Measurements from ENCODE around the gene TRERF1.

Gene TRERF1

GRCh38 chr6:42419490-42420280 is 32.0 kb downstream of the TRERF1 start:
- no peak overlapping the region for H3K27ac ChIP-seq (ENCODE audit: low read depth, low read length)
- H3K27me3 ChIP-seq (ENCODE audit: control insufficient read depth in 1 of 2, insufficient read depth in 2 of 2, low read length in 2 of 2): no peaks in the 10 kb centered on the region
- no peak overlapping the region for H3K4me3 ChIP-seq (ENCODE audit: low read depth in 1 of 2, low read length in 2 of 2)
- no peaks in the 10 kb centered on the region for H3K36me3 ChIP-seq (ENCODE audit: insufficient read depth, low read length)
- H3K4me1 ChIP-seq (ENCODE audit: insufficient read depth, low read length): peaks cover 24% of the 10 kb centered on the region
- no peak overlapping the region for H3K9ac ChIP-seq (ENCODE audit: low read length)
- H3K9me3 ChIP-seq (ENCODE audit: low read length): no peaks in the 10 kb centered on the region

GRCh38 chr6:42418724-42419123 is 33.0 kb downstream of the TRERF1 start:
- H3K9me3 ChIP-seq (ENCODE audit: low read length): no peaks in the 10 kb centered on the region
- H3K4me1 ChIP-seq (ENCODE audit: insufficient read depth, low read length): peaks cover 24% of the 10 kb centered on the region
- H3K36me3 ChIP-seq (ENCODE audit: insufficient read depth, low read length): no peaks in the 10 kb centered on the region
- no peak overlapping the region for H3K27ac ChIP-seq (ENCODE audit: low read depth, low read length)
- no peak overlapping the region for H3K9ac ChIP-seq (ENCODE audit: low read length)
- H3K27me3 ChIP-seq (ENCODE audit: control insufficient read depth in 1 of 2, insufficient read depth in 2 of 2, low read length in 2 of 2): no peaks in the 10 kb centered on the region
- no peak overlapping the region for H3K4me3 ChIP-seq (ENCODE audit: low read depth in 1 of 2, low read length in 2 of 2)

- Histone ChIP-seq H3K4me3 (ENCODE audit: low read depth in 1 of 2, low read length in 2 of 2) (no peak overlapping the region), H3K9me3 (ENCODE audit: low read length) (no peaks in the 10 kb centered on the region), H3K27ac (ENCODE audit: low read depth, low read length) (no peak overlapping the region), H3K27me3 (ENCODE audit: control insufficient read depth in 1 of 2, insufficient read depth in 2 of 2, low read length in 2 of 2) (no peaks in the 10 kb centered on the region), H3K36me3 (ENCODE audit: insufficient read depth, low read length) (no peaks in the 10 kb centered on the region), H3K9ac (ENCODE audit: low read length) (no peak overlapping the region), H3K4me1 (ENCODE audit: insufficient read depth, low read length) (peaks cover 24% of the 10 kb centered on the region)
Observed at GRCh38 chr6:42417641-42418112, 34.0 kb downstream of the TRERF1 start.

GRCh38 chr6:42411406-42411805 is 40.3 kb downstream of the TRERF1 start:
- H3K4me3 ChIP-seq (ENCODE audit: low read depth in 1 of 2, low read length in 2 of 2): no peak overlapping the region
- H3K27ac ChIP-seq (ENCODE audit: low read depth, low read length): no peak overlapping the region
- peaks cover 5% of the 10 kb centered on the region for H3K4me1 ChIP-seq (ENCODE audit: insufficient read depth, low read length)
- H3K27me3 ChIP-seq (ENCODE audit: control insufficient read depth in 1 of 2, insufficient read depth in 2 of 2, low read length in 2 of 2): no peaks in the 10 kb centered on the region
- H3K36me3 ChIP-seq (ENCODE audit: insufficient read depth, low read length): no peaks in the 10 kb centered on the region
- no peaks in the 10 kb centered on the region for H3K9me3 ChIP-seq (ENCODE audit: low read length)
- no peak overlapping the region for H3K9ac ChIP-seq (ENCODE audit: low read length)

- Histone ChIP-seq H3K9me3 (ENCODE audit: low read length) (no peaks in the 10 kb centered on the region), H3K9ac (ENCODE audit: low read length) (no peak overlapping the region), H3K36me3 (ENCODE audit: insufficient read depth, low read length) (no peaks in the 10 kb centered on the region), H3K27ac (ENCODE audit: low read depth, low read length) (no peak overlapping the region), H3K4me3 (ENCODE audit: low read depth in 1 of 2, low read length in 2 of 2) (no peak overlapping the region), H3K27me3 (ENCODE audit: control insufficient read depth in 1 of 2, insufficient read depth in 2 of 2, low read length in 2 of 2) (no peaks in the 10 kb centered on the region), H3K4me1 (ENCODE audit: insufficient read depth, low read length) (peaks cover 5% of the 10 kb centered on the region)
Observed at GRCh38 chr6:42410861-42411260, 40.9 kb downstream of the TRERF1 start.

GRCh38 chr6:42409581-42409980 is 42.1 kb downstream of the TRERF1 start:
- Histone ChIP-seq H3K4me3 (ENCODE audit: low read depth in 1 of 2, low read length in 2 of 2) (no peak overlapping the region), H3K9ac (ENCODE audit: low read length) (no peak overlapping the region), H3K9me3 (ENCODE audit: low read length) (no peaks in the 10 kb centered on the region), H3K36me3 (ENCODE audit: insufficient read depth, low read length) (no peaks in the 10 kb centered on the region), H3K27me3 (ENCODE audit: control insufficient read depth in 1 of 2, insufficient read depth in 2 of 2, low read length in 2 of 2) (no peaks in the 10 kb centered on the region), H3K4me1 (ENCODE audit: insufficient read depth, low read length) (peaks cover 12% of the 10 kb centered on the region), H3K27ac (ENCODE audit: low read depth, low read length) (no peak overlapping the region)

- no peak overlapping the region for H3K4me3 ChIP-seq (ENCODE audit: low read depth in 1 of 2, low read length in 2 of 2)
- H3K27ac ChIP-seq (ENCODE audit: low read depth, low read length): no peak overlapping the region
- H3K27me3 ChIP-seq (ENCODE audit: control insufficient read depth in 1 of 2, insufficient read depth in 2 of 2, low read length in 2 of 2): no peaks in the 10 kb centered on the region
- H3K9me3 ChIP-seq (ENCODE audit: low read length): no peaks in the 10 kb centered on the region
- H3K4me1 ChIP-seq (ENCODE audit: insufficient read depth, low read length): peaks cover 16% of the 10 kb centered on the region
- H3K9ac ChIP-seq (ENCODE audit: low read length): no peak overlapping the region
- H3K36me3 ChIP-seq (ENCODE audit: insufficient read depth, low read length): no peaks in the 10 kb centered on the region
Observed at GRCh38 chr6:42407379-42407778, 44.3 kb downstream of the TRERF1 start.

- no peaks in the 10 kb centered on the region for H3K9me3 ChIP-seq (ENCODE audit: low read length)
- H3K4me1 ChIP-seq (ENCODE audit: insufficient read depth, low read length): peaks cover 16% of the 10 kb centered on the region
- no peak overlapping the region for H3K27ac ChIP-seq (ENCODE audit: low read depth, low read length)
- no peaks in the 10 kb centered on the region for H3K27me3 ChIP-seq (ENCODE audit: control insufficient read depth in 1 of 2, insufficient read depth in 2 of 2, low read length in 2 of 2)
- no peak overlapping the region for H3K9ac ChIP-seq (ENCODE audit: low read length)
- H3K36me3 ChIP-seq (ENCODE audit: insufficient read depth, low read length): no peaks in the 10 kb centered on the region
- no peak overlapping the region for H3K4me3 ChIP-seq (ENCODE audit: low read depth in 1 of 2, low read length in 2 of 2)
Observed at GRCh38 chr6:42406306-42407280, 45.1 kb downstream of the TRERF1 start.

- Histone ChIP-seq H3K9me3 (ENCODE audit: low read length) (no peaks in the 10 kb centered on the region), H3K27me3 (ENCODE audit: control insufficient read depth in 1 of 2, insufficient read depth in 2 of 2, low read length in 2 of 2) (no peaks in the 10 kb centered on the region), H3K4me1 (ENCODE audit: insufficient read depth, low read length) (peaks cover 16% of the 10 kb centered on the region), H3K36me3 (ENCODE audit: insufficient read depth, low read length) (no peaks in the 10 kb centered on the region), H3K9ac (ENCODE audit: low read length) (no peak overlapping the region), H3K27ac (ENCODE audit: low read depth, low read length) (no peak overlapping the region), H3K4me3 (ENCODE audit: low read depth in 1 of 2, low read length in 2 of 2) (no peak overlapping the region)
Observed at GRCh38 chr6:42405021-42405420, 46.7 kb downstream of the TRERF1 start.

- H3K27ac ChIP-seq (ENCODE audit: low read depth, low read length): no peak overlapping the region
- no peak overlapping the region for H3K4me3 ChIP-seq (ENCODE audit: low read depth in 1 of 2, low read length in 2 of 2)
- H3K36me3 ChIP-seq (ENCODE audit: insufficient read depth, low read length): no peaks in the 10 kb centered on the region
- H3K27me3 ChIP-seq (ENCODE audit: control insufficient read depth in 1 of 2, insufficient read depth in 2 of 2, low read length in 2 of 2): no peaks in the 10 kb centered on the region
- H3K9ac ChIP-seq (ENCODE audit: low read length): no peak overlapping the region
- H3K9me3 ChIP-seq (ENCODE audit: low read length): no peaks in the 10 kb centered on the region
- H3K4me1 ChIP-seq (ENCODE audit: insufficient read depth, low read length): peaks cover 16% of the 10 kb centered on the region
Observed at GRCh38 chr6:42404484-42404883, 47.2 kb downstream of the TRERF1 start.

GRCh38 chr6:42403831-42404230 is 47.9 kb downstream of the TRERF1 start:
- Histone ChIP-seq H3K27me3 (ENCODE audit: control insufficient read depth in 1 of 2, insufficient read depth in 2 of 2, low read length in 2 of 2) (no peaks in the 10 kb centered on the region), H3K4me3 (ENCODE audit: low read depth in 1 of 2, low read length in 2 of 2) (no peak overlapping the region), H3K9me3 (ENCODE audit: low read length) (no peaks in the 10 kb centered on the region), H3K27ac (ENCODE audit: low read depth, low read length) (no peak overlapping the region), H3K36me3 (ENCODE audit: insufficient read depth, low read length) (no peaks in the 10 kb centered on the region), H3K9ac (ENCODE audit: low read length) (no peak overlapping the region), H3K4me1 (ENCODE audit: insufficient read depth, low read length) (peaks cover 16% of the 10 kb centered on the region)

Data from muscle layer of colon (tissue), 2 donors.